A549 (cell line): ENCODE measurements around the gene P4HTM.

Experiments used
- CEBPB ChIP-seq, 2 experiments: fragments of >200 bp in 1 of 2; sonication (Bioruptor Twin) in 1 of 2; formaldehyde crosslinking in 1 of 2; IDR thresholded peaks; 2 replicates each; pipeline ENCODE4 v1.6.1; 2012 to 2016
- CHD4 ChIP-seq: fragments of 200-600 bp; sonication (generic); IDR thresholded peaks from 2 replicates; pipeline ENCODE4 v1.6.1; 2016; ENCODE audit warnings: antibody characterized with exemption, mild to moderate bottlenecking, borderline replicate concordance
- EHMT2 ChIP-seq: fragments of 200-600 bp; sonication (generic); IDR thresholded peaks from 2 replicates; pipeline ENCODE4 v1.6.1; 2016; ENCODE audit warnings: antibody characterized with exemption, low read depth, mild to moderate bottlenecking, moderate library complexity
- GATA3 ChIP-seq: IDR thresholded peaks from 2 replicates; pipeline ENCODE4 v1.6.1; 2012; ENCODE audit warnings: borderline replicate concordance
- MAFK ChIP-seq: fragments of 450-650 bp; IDR thresholded peaks from 2 replicates; pipeline ENCODE4 v1.6.1; 2014; ENCODE audit not compliant: partially characterized antibody
- POLR2A ChIP-seq: IDR thresholded peaks from 2 replicates; pipeline ENCODE4 v1.6.1; 2012; ENCODE audit warnings: mild to moderate bottlenecking, low read length
- POLR2AphosphoS2 ChIP-seq: conservative IDR thresholded peaks from 2 replicates; pipeline ENCODE4 v1.6.1; 2012; ENCODE audit warnings: low read length, improper control_type of control experiment, inconsistent platforms
- SMC3 ChIP-seq: fragments of >200 bp; sonication (Bioruptor Twin); formaldehyde crosslinking; IDR thresholded peaks from 3 replicates; pipeline ENCODE4 v1.6.1; 2018; ENCODE audit warnings: inconsistent platforms
- TF ChIP-seq, protein P1 (sequence below): fragments of >200 bp; sonication (Bioruptor Twin); formaldehyde crosslinking; IDR thresholded peaks from 3 replicates; pipeline ENCODE4 v1.5.1; 2016
- TF ChIP-seq, protein P2 (sequence below): fragments of 250-450 bp; sonication (Bioruptor Pico); IDR thresholded peaks from 2 replicates; pipeline ENCODE4 v1.5.0; 2021; ENCODE audit warnings: mild to moderate bottlenecking, moderate library complexity, borderline replicate concordance
- TF ChIP-seq, protein P3 (sequence below): fragments of 200-600 bp; sonication (generic); IDR thresholded peaks from 2 replicates; pipeline ENCODE4 v1.6.1; 2016; ENCODE audit warnings: antibody characterized with exemption, mild to moderate bottlenecking, moderate library complexity
- TF ChIP-seq, protein P4 (sequence below): fragments of 450-650 bp; IDR thresholded peaks from 2 replicates; pipeline ENCODE4 v1.6.1; 2014; ENCODE audit warnings: antibody characterized with exemption

DNA sequence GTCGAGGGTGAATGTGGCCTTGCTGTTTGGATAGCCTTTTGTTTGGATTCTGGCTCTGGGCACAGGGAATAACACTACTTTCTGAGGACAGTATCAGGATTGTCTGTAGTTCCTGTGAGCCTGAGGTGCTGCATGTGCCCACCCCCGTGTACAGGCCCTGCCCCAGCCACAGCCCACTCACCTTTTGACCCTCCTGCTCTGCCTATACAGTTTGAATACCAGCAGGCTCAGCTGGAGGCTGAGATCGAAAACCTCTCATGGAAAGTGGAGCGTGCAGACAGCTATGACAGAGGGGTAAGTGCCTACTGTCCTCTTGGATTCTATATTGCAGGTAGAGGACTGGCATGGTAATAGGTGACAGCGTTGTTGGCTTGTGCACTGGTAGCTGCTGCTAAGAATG lies 7.4 kb upstream of the P4HTM start:
- TF ChIP-seq, protein P1, sequence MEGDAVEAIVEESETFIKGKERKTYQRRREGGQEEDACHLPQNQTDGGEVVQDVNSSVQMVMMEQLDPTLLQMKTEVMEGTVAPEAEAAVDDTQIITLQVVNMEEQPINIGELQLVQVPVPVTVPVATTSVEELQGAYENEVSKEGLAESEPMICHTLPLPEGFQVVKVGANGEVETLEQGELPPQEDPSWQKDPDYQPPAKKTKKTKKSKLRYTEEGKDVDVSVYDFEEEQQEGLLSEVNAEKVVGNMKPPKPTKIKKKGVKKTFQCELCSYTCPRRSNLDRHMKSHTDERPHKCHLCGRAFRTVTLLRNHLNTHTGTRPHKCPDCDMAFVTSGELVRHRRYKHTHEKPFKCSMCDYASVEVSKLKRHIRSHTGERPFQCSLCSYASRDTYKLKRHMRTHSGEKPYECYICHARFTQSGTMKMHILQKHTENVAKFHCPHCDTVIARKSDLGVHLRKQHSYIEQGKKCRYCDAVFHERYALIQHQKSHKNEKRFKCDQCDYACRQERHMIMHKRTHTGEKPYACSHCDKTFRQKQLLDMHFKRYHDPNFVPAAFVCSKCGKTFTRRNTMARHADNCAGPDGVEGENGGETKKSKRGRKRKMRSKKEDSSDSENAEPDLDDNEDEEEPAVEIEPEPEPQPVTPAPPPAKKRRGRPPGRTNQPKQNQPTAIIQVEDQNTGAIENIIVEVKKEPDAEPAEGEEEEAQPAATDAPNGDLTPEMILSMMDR = no peak
- TF ChIP-seq MAFK (no peak), SMC3 (no peak), POLR2A (no peak), GATA3 (no peak), EHMT2 (no peak), POLR2AphosphoS2 (no peak), CHD4 (no peak), CEBPB (IDR thresholded peaks at IDR 0.05) (no peak)
- TF ChIP-seq, protein P2, sequence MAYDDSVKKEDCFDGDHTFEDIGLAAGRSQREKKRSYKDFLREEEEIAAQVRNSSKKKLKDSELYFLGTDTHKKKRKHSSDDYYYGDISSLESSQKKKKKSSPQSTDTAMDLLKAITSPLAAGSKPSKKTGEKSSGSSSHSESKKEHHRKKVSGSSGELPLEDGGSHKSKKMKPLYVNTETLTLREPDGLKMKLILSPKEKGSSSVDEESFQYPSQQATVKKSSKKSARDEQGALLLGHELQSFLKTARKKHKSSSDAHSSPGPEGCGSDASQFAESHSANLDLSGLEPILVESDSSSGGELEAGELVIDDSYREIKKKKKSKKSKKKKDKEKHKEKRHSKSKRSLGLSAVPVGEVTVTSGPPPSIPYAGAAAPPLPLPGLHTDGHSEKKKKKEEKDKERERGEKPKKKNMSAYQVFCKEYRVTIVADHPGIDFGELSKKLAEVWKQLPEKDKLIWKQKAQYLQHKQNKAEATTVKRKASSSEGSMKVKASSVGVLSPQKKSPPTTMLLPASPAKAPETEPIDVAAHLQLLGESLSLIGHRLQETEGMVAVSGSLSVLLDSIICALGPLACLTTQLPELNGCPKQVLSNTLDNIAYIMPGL (CRISPR knock-in tag) = no peak
- TF ChIP-seq, protein P3, sequence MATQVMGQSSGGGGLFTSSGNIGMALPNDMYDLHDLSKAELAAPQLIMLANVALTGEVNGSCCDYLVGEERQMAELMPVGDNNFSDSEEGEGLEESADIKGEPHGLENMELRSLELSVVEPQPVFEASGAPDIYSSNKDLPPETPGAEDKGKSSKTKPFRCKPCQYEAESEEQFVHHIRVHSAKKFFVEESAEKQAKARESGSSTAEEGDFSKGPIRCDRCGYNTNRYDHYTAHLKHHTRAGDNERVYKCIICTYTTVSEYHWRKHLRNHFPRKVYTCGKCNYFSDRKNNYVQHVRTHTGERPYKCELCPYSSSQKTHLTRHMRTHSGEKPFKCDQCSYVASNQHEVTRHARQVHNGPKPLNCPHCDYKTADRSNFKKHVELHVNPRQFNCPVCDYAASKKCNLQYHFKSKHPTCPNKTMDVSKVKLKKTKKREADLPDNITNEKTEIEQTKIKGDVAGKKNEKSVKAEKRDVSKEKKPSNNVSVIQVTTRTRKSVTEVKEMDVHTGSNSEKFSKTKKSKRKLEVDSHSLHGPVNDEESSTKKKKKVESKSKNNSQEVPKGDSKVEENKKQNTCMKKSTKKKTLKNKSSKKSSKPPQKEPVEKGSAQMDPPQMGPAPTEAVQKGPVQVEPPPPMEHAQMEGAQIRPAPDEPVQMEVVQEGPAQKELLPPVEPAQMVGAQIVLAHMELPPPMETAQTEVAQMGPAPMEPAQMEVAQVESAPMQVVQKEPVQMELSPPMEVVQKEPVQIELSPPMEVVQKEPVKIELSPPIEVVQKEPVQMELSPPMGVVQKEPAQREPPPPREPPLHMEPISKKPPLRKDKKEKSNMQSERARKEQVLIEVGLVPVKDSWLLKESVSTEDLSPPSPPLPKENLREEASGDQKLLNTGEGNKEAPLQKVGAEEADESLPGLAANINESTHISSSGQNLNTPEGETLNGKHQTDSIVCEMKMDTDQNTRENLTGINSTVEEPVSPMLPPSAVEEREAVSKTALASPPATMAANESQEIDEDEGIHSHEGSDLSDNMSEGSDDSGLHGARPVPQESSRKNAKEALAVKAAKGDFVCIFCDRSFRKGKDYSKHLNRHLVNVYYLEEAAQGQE = no peak
- TF ChIP-seq, protein P4, sequence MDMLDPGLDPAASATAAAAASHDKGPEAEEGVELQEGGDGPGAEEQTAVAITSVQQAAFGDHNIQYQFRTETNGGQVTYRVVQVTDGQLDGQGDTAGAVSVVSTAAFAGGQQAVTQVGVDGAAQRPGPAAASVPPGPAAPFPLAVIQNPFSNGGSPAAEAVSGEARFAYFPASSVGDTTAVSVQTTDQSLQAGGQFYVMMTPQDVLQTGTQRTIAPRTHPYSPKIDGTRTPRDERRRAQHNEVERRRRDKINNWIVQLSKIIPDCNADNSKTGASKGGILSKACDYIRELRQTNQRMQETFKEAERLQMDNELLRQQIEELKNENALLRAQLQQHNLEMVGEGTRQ = no peak
